ENCODE measurements around the gene APOBEC4. TPM values are rescaled to one million over a fixed set of nuclear protein-coding genes. Genes with fewer than 3 reads are reported as not detected.

The APOBEC4 gene
- total and polyA plus RNA-seq, 8 donors, result not detected

GRCh38 chr1:183670169-183670568, 17.1 kb upstream of the APOBEC4 start:
- WGBS, 5 donors, result 76 to 91% (median 79%) methylated on average over 1 of the region's 1 CpG
- TF ChIP-seq POLR2AphosphoS5 (IDR thresholded peaks at IDR 0.05) (no peak), CTCF (IDR thresholded peaks at IDR 0.05) (peak in 1 of 7 experiments; percentile 7)
- Histone ChIP-seq H3K4me3 (no peak overlapping the region), H3K9me3 (peaks cover 0 to 7% (median 3%) of the 10 kb centered on the region in 4 donors), H3K4me1 (no peaks in the 10 kb centered on the region), H3K27ac (no peak overlapping the region), H3K36me3 (no peaks in the 10 kb centered on the region), H3K27me3 (no peaks in the 10 kb centered on the region)
- no peak for DNase-seq
- intact Hi-C loops (cut with DNase I; ENCODE audit: low total_unique reads), result no loop called here

GRCh38 chr1:183656355-183656754, 3.2 kb upstream of the APOBEC4 start:
- no peak for TF ChIP-seq POLR2A (IDR thresholded peaks at IDR 0.05)
- TF ChIP-seq CTCF (IDR thresholded peaks at IDR 0.05), result no peak
- TF ChIP-seq POLR2AphosphoS5 (IDR thresholded peaks at IDR 0.05), result no peak
- TF ChIP-seq EP300 (IDR thresholded peaks at IDR 0.05), result no peak
- H3K4me3 ChIP-seq, result no peak overlapping the region
- intact Hi-C loops (cut with DNase I; ENCODE audit: low total_unique reads), result no loop called here
- peaks cover 8 to 44% (median 21%) of the 10 kb centered on the region in 4 donors for H3K4me1 ChIP-seq
- H3K27me3 ChIP-seq, result no peaks in the 10 kb centered on the region
- no peak overlapping the region for H3K27ac ChIP-seq
- H3K36me3 ChIP-seq, result no peaks in the 10 kb centered on the region
- H3K9me3 ChIP-seq, result no peaks in the 10 kb centered on the region
- 52 to 78% (median 61%) methylated on average over 3 of the region's 3 CpGs for WGBS, 5 donors
- no peak for DNase-seq

GRCh38 chr1:183655562-183656075, 2.5 kb upstream of the APOBEC4 start:
- Histone ChIP-seq H3K4me1 (peaks cover 8 to 44% (median 21%) of the 10 kb centered on the region in 4 donors), H3K27ac (no peak overlapping the region), H3K27me3 (no peaks in the 10 kb centered on the region), H3K36me3 (no peaks in the 10 kb centered on the region), H3K9me3 (no peaks in the 10 kb centered on the region), H3K4me3 (no peak overlapping the region)
- 4 to 8% (median 7%) methylated on average over 4 of the region's 4 CpGs for WGBS, 5 donors
- peak; percentile 84 to 94 for DNase-seq
- TF ChIP-seq CTCF (IDR thresholded peaks at IDR 0.05), result peak in 5 of 7 experiments; percentile 71 to 89 (median 82)
- TF ChIP-seq POLR2A (IDR thresholded peaks at IDR 0.05), result no peak
- peak in 1 of 3 donors; percentile 41 for TF ChIP-seq POLR2AphosphoS5 (IDR thresholded peaks at IDR 0.05)
- intact Hi-C loops (cut with DNase I; ENCODE audit: low total_unique reads), result no loop called here

- Histone ChIP-seq H3K4me1 (peaks cover 8 to 44% (median 21%) of the 10 kb centered on the region in 4 donors), H3K36me3 (no peaks in the 10 kb centered on the region), H3K4me3 (no peak overlapping the region), H3K27me3 (no peaks in the 10 kb centered on the region), H3K9me3 (no peaks in the 10 kb centered on the region), H3K27ac (no peak overlapping the region)
- TF ChIP-seq POLR2A (IDR thresholded peaks at IDR 0.05) (no peak), POLR2AphosphoS5 (IDR thresholded peaks at IDR 0.05) (no peak), EP300 (IDR thresholded peaks at IDR 0.05) (no peak), CTCF (IDR thresholded peaks at IDR 0.05) (no peak)
- no peak for DNase-seq
- intact Hi-C loops (cut with DNase I; ENCODE audit: low total_unique reads), result loop anchor here (5.0 kb wide), 1 partner anchor 263 kb away; no protein-coding TSS in a partner anchor
Measured at GRCh38 chr1:183654706-183655105, 1.6 kb upstream of the APOBEC4 start.

Measured in stomach (tissue), 9 donors.